PFSK-1 (cell line): ENCODE results near the gene EXOC6.

Source experiments
- FOXP2 ChIP-seq: optimal IDR thresholded peaks from 2 replicates; pipeline ENCODE3; 2011; ENCODE audit warnings: borderline replicate concordance, control low read depth, inconsistent platforms; ENCODE audit not compliant: insufficient read depth; ENCODE audit errors: extremely low read length, extremely low read depth
- POLR2AphosphoS5 ChIP-seq: IDR thresholded peaks from 2 replicates; pipeline ENCODE4 v1.6.1; 2012; ENCODE audit warnings: low read depth, mild to moderate bottlenecking, control low read depth, low read length, moderate library complexity
- REST ChIP-seq, 2 experiments: IDR thresholded peaks; 2 replicates each; pipeline versions ENCODE4 v1.6.1 to v1.8.0; 2011 to 2012; ENCODE audit warnings: low read depth in 2 of 2, low read length in 2 of 2, control low read depth in 1 of 2, inconsistent platforms in 1 of 2, mild to moderate bottlenecking in 1 of 2, moderate library complexity in 1 of 2; ENCODE audit not compliant: insufficient read depth in 1 of 2
- SIN3A ChIP-seq: IDR thresholded peaks from 2 replicates; pipeline ENCODE4 v1.6.1; 2012; ENCODE audit warnings: mild to moderate bottlenecking, low read length, moderate library complexity, borderline replicate concordance; ENCODE audit not compliant: insufficient read depth
- TAF1 ChIP-seq: IDR thresholded peaks from 2 replicates; pipeline ENCODE4 v1.6.1; 2012; ENCODE audit warnings: low read length, control low read depth, borderline replicate concordance; ENCODE audit not compliant: insufficient read depth

The EXOC6 gene

GRCh38 chr10:93075369-93076221 lies 227.3 kb downstream of the EXOC6 start:
- TF ChIP-seq TAF1 (no peak), REST (IDR thresholded peaks at IDR 0.05; ENCODE audit: insufficient read depth in 1 of 2, low read depth in 2 of 2, low read length in 2 of 2) (no peak), SIN3A (no peak), POLR2AphosphoS5 (no peak), FOXP2 (no peak)

GRCh38 chr10:93076871-93077270 lies 228.6 kb downstream of the EXOC6 start:
- TF ChIP-seq FOXP2 (no peak), SIN3A (no peak), TAF1 (no peak)

- TF ChIP-seq TAF1, result no peak
- no peak for TF ChIP-seq FOXP2
- TF ChIP-seq SIN3A, result no peak
- no peak for TF ChIP-seq REST (IDR thresholded peaks at IDR 0.05; ENCODE audit: insufficient read depth in 1 of 2, low read depth in 2 of 2, low read length in 2 of 2)
- no peak for TF ChIP-seq POLR2AphosphoS5
Measured at GRCh38 chr10:93077860-93078337, 229.6 kb downstream of the EXOC6 start.

- TF ChIP-seq TAF1 (no peak), REST (IDR thresholded peaks at IDR 0.05; ENCODE audit: insufficient read depth in 1 of 2, low read depth in 2 of 2, low read length in 2 of 2) (no peak), POLR2AphosphoS5 (no peak), SIN3A (no peak), FOXP2 (no peak)
Measured at GRCh38 chr10:93079663-93080349, 231.5 kb downstream of the EXOC6 start.

GRCh38 chr10:93080350-93081046 lies 232.2 kb downstream of the EXOC6 start:
- TF ChIP-seq FOXP2 (no peak), TAF1 (no peak), REST (IDR thresholded peaks at IDR 0.05; ENCODE audit: insufficient read depth in 1 of 2, low read depth in 2 of 2, low read length in 2 of 2) (no peak), SIN3A (no peak), POLR2AphosphoS5 (no peak)
